CD4-positive, alpha-beta T cell treated with Interleukin-17A for 4 hours (primary cell): Measurements from ENCODE around the gene STX11.

Experiments
- DNase-seq: peaks from one replicate; pipeline ENCODE4 v3.0.0-alpha.2; 2020; ENCODE audit warnings: mixed read lengths

The STX11 gene

DNA sequence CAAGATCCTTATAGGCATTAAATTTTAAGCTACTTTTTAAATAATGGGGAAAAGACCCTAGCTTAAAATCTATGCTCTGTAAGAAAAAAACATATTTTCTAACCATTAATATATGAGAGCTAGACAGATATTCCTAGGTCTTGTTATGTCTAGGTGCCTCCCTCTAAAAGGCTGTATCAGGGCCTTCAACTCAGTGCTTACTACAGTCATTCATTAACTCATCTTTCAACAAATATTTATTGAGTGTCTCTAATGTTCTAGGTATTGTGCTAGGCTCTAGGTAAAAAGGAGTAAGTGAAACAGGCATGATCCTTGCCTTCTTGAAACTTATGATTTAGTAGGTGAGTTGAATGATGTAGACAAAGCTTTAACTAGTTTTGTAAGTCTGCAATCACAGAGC, 6.4 kb upstream of the STX11 start:
- no peak for DNase-seq

DNA sequence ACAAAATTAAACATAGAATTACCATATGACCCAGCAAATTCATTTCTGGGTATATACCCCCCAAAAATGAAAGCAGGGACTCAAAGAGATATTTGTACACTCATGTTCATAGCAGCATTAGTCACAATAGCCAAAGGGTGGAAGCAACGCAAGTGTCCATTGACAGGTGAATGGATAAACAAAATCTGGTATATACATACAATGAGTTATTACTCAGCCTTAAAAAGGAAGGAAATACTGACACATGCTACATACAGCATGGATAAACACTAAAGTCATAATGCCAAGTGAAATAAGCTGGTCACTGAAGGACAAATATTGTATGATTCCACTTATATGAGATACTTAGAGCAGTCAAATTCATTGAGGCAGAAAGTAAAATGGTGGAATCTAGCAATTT, 5.3 kb upstream of the STX11 start:
- no peak for DNase-seq

GRCh38 chr6:144145541-144145940, 4.8 kb upstream of the STX11 start:
- no peak for DNase-seq

DNA sequence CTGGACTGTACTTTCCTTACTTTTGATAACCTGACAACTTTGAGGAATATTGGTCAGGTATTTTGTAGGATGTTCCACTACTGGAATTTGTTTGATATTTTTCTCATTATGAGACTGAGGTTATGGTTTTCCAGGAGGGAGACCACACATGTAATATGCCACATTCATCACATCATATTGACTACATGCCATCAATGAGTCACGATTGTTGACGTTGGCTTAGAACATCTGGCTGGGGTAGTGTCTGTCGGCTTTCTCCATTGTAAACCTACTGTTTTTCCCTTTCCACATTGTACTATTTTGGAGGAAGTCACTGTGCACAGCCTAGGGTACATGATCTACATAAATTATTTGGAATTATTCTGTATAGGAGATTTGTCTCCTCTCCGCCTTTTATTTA, 1.4 kb upstream of the STX11 start:
- no peak for DNase-seq

GRCh38 chr6:144149558-144149893, 791 bp upstream of the STX11 start:
- no peak for DNase-seq

DNA sequence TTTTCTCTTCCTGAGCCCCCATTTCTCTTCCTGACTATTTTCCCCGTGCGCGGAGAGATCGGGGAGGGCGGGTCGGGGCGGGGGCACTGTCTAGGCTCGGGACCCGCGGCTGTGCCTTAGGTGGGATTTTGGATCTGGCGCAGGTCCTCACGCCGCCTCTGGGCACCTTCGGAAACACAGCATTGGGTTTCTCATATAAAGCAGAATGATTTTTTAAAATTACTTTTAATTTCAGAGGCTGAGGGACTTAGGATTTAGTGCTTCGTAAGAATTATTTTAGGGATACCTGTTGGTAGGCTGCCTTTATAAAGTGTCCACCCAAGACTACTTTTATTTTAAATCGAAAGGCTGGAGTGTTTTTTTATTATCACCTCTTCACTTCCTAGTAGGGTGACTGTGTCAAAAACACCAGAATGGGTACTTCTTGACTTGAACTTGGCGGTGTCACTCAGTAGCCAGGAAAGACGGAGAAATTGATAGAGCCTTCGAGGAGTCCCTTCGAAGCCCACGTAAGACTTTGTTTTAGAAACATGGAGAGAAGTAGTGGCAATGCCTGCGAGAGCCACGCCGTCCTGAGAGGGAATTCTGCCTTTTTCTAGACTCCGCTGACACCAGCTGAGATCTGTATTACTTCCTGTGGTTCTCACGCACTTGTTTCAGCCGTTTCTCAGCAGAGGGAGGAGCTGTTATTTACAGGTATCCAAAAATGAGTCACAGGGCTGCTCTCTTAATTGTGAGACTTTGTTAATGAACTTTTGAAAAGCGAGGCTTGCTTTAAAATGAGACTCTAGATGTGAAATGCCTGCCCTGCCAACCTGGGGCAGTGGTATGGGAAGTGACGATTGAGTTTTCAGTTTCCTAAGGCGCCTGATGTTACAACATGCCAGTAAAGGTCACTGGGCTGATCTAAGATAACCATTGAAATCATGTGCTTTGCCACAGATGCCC, 667 bp downstream of the STX11 start:
- peak; percentile 67 for DNase-seq

DNA sequence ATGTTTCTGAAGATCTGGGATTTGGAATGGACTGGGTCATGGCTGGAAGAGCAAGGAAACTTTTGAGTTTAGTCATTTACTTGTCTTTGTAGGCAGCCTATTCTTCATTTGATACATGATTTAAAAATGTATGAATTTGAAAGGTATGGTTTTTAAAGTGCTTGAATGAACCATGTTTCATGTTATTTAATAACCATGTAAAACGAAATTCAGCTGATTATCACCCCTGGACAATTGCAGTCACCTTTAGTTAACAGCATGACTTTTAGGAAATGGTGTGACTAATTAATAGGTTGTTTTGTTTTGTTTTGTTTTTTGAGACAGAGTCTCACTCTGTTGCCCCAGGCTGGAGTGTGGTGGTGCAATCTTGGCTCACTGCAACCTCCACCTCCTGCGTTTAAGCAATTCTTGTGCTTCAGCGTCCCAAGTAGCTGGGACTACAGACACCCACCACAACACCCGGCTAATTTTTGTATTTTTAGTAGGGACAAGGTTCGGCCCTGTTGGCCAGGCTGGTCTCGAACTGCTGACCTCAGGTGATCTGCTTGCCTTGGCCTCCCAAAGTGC, 2.1 kb downstream of the STX11 start:
- DNase-seq = no peak

DNA sequence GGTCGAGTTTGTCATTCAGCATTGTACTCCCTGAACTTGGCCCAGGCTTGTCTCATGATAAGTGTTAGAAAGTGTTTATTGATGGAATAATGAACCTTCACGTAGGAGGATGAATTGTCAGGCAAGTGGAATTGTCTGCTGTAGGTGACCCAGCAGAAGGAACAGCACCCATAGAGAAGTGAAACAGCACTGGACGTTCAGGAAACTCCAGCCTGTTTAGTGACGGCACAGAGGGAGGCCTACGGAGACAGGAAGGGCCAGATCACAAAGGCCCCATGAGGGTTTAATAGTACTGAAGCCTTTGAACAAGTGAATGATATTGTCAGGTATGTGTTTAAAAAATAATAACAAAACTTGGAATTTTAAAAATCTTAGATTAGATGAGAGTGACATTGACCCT, 2.9 kb downstream of the STX11 start:
- no peak for DNase-seq

DNA sequence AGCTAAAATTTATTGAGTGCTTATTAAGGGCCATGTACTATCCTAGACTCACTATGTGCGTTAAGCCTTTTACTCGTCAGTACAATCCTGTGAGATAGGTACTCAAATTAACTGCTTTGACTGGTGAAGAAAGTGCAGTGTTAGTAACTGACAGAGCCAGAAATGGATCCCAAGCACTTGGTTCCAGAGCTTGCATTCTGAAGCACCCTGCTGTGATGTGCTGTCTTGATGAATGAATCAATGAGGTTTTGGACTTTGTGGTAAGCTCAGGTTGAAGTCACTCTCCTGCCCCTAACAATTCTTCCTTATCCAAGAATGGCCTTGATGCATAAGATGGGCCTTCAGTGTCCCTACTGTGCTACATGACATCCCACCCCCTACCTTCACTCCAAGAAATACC, 3.7 kb downstream of the STX11 start:
- DNase-seq = no peak

GRCh38 chr6:144155529-144155928, 5.2 kb downstream of the STX11 start:
- no peak for DNase-seq

- no peak for DNase-seq
Measured at GRCh38 chr6:144156338-144156737, 6.0 kb downstream of the STX11 start.

DNA sequence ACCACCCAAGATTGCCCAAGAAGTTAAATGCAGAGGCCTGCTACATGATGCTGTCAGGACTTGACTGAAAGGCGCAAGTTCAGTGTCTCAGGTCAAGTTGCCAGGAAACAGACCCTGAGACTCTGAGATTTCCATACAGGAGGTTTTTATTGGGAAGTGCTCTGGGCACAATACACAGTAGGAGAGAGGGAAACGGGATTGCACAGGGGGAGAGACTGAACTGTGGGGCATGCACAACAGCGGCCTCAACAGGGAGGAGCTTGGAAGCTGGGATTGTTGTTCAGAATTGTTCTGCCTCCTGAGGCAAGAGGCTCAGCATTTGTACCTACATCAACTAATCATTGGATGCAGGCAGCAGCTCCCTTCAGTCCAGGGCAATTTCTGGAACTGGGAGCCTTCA, 6.7 kb downstream of the STX11 start:
- no peak for DNase-seq

DNA sequence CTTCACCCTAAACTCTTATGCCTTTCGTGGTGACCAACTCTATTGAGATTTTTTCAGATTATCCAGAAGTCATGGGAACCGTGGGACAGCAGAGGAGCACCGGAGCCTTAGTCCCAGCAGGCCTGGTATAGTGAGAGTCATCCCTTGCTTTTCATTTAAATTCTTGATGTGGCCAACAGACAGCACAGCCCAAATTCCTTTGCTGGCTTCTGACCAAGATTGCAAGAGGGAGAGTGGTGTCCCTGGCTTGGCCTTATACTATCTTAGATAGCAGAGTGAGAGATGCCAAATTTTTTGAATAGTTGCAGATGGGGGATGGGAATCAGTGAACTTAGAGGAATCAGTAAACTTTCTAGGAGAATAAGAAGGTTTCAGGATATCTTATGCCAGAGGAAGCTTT, 7.8 kb downstream of the STX11 start:
- no peak for DNase-seq

DNA sequence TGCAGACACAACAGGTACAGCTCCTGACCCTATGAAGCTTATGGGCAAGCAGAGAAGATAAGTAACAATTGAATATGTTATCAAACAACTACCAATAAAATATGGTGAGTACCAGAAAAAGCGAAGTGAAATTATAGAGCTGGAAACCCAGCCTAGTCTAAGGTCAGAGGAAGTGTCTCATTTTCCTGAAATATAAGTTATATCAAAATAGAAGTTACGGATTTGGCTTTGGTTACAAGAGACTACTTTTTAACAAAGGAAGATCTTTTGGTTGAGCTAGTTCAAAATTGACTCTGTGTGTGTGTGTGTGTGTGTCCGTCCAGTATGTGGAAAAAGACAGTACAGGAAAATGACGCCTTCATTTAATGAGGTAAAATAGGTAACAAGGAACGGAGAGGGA, 8.9 kb downstream of the STX11 start:
- DNase-seq = no peak

DNA sequence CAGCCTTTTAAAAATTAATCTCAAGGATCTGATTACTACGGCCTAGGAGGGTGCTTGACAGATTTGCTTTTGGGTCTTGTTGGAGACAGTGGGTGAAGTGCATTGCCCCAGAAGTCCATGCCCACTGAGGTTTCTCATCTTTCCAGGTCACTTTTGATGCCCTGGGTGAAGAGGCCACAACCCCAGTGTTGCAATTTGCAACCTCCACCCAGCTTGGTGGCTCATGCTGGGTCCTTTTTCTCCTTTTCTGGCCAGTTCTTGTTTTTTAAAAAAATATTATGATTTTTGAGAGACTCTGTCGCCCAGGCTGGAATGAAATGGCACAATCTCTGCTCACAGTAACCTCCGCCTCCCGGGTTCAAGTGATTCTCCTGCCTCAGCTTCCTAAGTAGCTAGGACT, 9.4 kb downstream of the STX11 start:
- DNase-seq = no peak

DNA sequence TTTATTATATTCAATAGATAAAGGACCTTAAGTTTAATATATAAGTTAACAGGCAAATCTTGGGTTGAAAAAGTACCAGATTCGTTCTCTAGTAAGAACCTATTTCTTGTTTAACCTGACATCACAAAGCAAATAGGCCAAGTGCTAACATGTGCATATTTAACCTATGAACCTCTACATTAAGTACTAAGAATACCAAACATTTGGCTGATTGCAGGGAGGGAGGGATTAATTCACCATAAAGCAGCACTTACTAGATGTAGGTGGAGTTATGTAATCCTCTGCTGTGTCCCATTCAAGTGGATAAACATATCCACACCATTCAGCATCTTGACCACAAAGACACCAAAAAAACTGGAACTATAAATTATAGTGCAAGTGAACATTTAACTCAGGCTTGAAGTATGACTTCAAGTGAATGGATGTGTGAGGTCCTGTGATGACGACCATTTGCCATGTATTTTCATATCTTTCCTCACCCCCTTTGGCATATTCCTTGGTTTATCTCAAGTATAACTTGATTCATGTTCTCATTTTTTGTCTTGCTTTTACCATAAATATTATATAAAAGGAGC, 10.2 kb downstream of the STX11 start:
- no peak for DNase-seq

DNA sequence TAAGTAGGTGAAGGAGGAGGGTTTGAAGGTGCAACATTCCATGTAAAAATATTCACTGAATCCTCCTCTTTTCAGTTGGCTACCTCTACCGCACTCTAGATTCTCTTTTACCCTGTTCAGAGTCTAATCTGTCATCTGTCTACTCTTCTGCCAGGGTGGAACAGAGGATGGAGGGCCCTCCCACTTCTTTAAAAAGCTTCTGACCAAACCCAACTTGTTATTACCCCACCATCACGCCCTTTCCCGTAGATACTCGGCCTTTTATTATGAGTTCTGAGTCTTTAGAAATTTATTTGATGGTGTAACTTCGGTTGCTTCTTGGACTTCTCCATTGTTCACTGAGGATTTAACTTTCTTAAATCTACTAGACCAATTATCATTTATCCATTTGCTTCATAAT, 11.7 kb downstream of the STX11 start:
- DNase-seq = no peak

DNA sequence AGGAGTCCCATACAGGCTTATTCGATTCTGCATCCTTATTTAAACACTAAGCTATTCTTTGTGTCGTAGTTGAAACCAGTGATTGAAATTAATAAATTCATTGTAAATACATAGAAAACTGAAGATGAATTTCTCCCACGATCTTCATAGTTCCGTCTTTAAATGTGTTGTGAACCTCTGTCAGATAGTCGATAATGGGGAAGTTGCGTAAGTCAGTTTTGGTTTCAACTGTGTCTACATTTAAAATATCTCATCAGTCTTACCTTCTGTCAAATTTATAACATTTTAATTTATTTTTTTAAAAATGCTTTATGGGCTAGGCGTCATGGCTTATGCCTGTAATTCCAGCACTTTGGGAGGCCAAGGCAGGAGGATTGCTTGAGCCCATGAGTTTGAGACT, 12.7 kb downstream of the STX11 start:
- DNase-seq = no peak

- DNase-seq = no peak
Measured at GRCh38 chr6:144165784-144166183, 15.5 kb downstream of the STX11 start.

GRCh38 chr6:144170044-144170443, 19.7 kb downstream of the STX11 start:
- no peak for DNase-seq

GRCh38 chr6:144171406-144171805, 21.1 kb downstream of the STX11 start:
- DNase-seq = no peak

GRCh38 chr6:144174006-144174405, 23.7 kb downstream of the STX11 start:
- DNase-seq = no peak

DNA sequence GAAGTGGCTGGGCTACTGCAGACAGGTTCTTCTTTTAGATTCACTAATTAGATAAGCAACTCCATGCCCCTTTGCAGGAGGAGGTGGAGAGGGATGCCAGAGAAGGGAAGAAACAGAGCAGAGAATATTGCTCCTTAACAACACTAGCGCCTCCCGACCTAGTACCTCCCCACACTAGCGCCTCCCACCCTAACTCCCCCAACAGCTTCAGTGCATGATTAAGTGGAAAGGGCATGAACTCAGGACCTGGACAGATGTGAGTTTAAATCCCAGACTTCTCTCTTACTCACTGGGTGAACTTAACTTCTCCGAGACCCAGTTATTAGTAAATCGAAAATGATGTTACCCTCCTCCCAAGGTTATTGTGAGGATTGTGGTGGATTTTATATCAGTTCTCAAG, 25.7 kb downstream of the STX11 start:
- no peak for DNase-seq

GRCh38 chr6:144177726-144178125, 27.4 kb downstream of the STX11 start:
- no peak for DNase-seq

GRCh38 chr6:144178323-144178722, 28.0 kb downstream of the STX11 start:
- DNase-seq = no peak
